ENCODE results near the gene PRPF38B.

DNA sequence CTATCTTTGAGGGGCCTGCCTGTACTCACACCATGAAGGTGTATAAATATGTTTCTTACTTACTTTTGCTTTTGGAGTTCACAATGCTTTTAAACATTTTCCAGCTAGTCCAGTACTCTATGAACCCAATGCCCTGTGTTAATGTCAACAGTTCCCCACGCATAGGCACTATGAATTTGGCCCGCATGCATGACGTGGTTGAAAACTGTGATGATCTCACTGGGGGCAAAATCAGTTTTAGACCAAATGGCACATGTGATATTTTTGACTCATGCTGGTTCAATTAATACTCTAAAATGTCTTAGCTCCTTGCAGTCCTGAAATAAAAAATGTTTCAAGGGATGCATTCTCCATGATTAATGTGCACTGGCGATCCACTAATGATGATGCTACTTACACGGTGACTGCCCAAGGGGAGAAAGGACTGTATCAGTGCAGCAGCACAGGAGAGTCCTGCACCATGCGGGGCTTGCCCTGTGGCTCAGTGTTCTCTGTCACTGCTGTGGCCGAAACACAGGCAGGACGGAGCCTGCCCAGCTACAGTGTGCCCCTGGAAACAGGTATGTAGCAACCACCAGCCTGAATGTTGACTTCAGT is 36.3 kb downstream of the PRPF38B start:
- TF ChIP-seq, protein P1, sequence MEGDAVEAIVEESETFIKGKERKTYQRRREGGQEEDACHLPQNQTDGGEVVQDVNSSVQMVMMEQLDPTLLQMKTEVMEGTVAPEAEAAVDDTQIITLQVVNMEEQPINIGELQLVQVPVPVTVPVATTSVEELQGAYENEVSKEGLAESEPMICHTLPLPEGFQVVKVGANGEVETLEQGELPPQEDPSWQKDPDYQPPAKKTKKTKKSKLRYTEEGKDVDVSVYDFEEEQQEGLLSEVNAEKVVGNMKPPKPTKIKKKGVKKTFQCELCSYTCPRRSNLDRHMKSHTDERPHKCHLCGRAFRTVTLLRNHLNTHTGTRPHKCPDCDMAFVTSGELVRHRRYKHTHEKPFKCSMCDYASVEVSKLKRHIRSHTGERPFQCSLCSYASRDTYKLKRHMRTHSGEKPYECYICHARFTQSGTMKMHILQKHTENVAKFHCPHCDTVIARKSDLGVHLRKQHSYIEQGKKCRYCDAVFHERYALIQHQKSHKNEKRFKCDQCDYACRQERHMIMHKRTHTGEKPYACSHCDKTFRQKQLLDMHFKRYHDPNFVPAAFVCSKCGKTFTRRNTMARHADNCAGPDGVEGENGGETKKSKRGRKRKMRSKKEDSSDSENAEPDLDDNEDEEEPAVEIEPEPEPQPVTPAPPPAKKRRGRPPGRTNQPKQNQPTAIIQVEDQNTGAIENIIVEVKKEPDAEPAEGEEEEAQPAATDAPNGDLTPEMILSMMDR (IDR thresholded peaks at IDR 0.05 in 2 of 3, conservative IDR thresholded peaks at IDR 0.05 in 1 of 3; ENCODE audit: borderline replicate concordance in 1 of 3, insufficient read depth in 1 of 3, low read depth in 2 of 3, low read length in 2 of 3) = no peak
- TF ChIP-seq SP1 (IDR thresholded peaks at IDR 0.05; ENCODE audit: low read depth) = no peak
- no peak for TF ChIP-seq RAD21 (IDR thresholded peaks at IDR 0.05; ENCODE audit: low read depth)
- TF ChIP-seq, protein P2, sequence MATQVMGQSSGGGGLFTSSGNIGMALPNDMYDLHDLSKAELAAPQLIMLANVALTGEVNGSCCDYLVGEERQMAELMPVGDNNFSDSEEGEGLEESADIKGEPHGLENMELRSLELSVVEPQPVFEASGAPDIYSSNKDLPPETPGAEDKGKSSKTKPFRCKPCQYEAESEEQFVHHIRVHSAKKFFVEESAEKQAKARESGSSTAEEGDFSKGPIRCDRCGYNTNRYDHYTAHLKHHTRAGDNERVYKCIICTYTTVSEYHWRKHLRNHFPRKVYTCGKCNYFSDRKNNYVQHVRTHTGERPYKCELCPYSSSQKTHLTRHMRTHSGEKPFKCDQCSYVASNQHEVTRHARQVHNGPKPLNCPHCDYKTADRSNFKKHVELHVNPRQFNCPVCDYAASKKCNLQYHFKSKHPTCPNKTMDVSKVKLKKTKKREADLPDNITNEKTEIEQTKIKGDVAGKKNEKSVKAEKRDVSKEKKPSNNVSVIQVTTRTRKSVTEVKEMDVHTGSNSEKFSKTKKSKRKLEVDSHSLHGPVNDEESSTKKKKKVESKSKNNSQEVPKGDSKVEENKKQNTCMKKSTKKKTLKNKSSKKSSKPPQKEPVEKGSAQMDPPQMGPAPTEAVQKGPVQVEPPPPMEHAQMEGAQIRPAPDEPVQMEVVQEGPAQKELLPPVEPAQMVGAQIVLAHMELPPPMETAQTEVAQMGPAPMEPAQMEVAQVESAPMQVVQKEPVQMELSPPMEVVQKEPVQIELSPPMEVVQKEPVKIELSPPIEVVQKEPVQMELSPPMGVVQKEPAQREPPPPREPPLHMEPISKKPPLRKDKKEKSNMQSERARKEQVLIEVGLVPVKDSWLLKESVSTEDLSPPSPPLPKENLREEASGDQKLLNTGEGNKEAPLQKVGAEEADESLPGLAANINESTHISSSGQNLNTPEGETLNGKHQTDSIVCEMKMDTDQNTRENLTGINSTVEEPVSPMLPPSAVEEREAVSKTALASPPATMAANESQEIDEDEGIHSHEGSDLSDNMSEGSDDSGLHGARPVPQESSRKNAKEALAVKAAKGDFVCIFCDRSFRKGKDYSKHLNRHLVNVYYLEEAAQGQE (IDR thresholded peaks at IDR 0.05; ENCODE audit: low read depth) = no peak
- no peak for TF ChIP-seq EZH2phosphoT487 (IDR thresholded peaks at IDR 0.05; ENCODE audit: borderline replicate concordance)
- TF ChIP-seq POLR2A (IDR thresholded peaks at IDR 0.05; ENCODE audit: borderline replicate concordance, extremely low read depth, insufficient read depth, insufficient read length) = no peak
- TF ChIP-seq, protein P3, sequence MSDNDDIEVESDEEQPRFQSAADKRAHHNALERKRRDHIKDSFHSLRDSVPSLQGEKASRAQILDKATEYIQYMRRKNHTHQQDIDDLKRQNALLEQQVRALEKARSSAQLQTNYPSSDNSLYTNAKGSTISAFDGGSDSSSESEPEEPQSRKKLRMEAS (IDR thresholded peaks at IDR 0.05) = no peak
- no peak for TF ChIP-seq POLR2AphosphoS5 (IDR thresholded peaks at IDR 0.05; ENCODE audit: low read depth, low read length)
- TF ChIP-seq, protein P4, sequence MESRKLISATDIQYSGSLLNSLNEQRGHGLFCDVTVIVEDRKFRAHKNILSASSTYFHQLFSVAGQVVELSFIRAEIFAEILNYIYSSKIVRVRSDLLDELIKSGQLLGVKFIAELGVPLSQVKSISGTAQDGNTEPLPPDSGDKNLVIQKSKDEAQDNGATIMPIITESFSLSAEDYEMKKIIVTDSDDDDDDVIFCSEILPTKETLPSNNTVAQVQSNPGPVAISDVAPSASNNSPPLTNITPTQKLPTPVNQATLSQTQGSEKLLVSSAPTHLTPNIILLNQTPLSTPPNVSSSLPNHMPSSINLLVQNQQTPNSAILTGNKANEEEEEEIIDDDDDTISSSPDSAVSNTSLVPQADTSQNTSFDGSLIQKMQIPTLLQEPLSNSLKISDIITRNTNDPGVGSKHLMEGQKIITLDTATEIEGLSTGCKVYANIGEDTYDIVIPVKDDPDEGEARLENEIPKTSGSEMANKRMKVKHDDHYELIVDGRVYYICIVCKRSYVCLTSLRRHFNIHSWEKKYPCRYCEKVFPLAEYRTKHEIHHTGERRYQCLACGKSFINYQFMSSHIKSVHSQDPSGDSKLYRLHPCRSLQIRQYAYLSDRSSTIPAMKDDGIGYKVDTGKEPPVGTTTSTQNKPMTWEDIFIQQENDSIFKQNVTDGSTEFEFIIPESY (IDR thresholded peaks at IDR 0.05; ENCODE audit: extremely low read depth, insufficient replicate concordance, low read length) = no peak
- no peak for TF ChIP-seq EZH2 (IDR thresholded peaks at IDR 0.05)
- TF ChIP-seq CEBPB (IDR thresholded peaks at IDR 0.05; ENCODE audit: low read depth) = no peak
